Brain microvascular endothelial cell (primary cell): ENCODE data around the gene ST3GAL3.
A peak's percentile ranks its signal among the peaks of the same experiment; 100 is the strongest.

Source experiments
- DNase-seq: peaks from one replicate; pipeline ENCODE4 v3.0.0-alpha.2; 2020
- H3K27ac ChIP-seq: fragments of 250-450 bp; sonication (Bioruptor Pico); 2 replicates; pipeline ENCODE4 v1.5.1; 2020; ENCODE audit warnings: mild to moderate bottlenecking, moderate library complexity
- H3K27me3 ChIP-seq: fragments of 250-450 bp; sonication (Bioruptor Pico); replicated peaks from 2 replicates; pipeline ENCODE4 v1.5.1; 2020; ENCODE audit warnings: mild to moderate bottlenecking
- H3K36me3 ChIP-seq: fragments of 250-450 bp; sonication (Bioruptor Pico); replicated peaks from 2 replicates; pipeline ENCODE4 v1.5.1; 2020; ENCODE audit warnings: mild to moderate bottlenecking
- H3K4me3 ChIP-seq: 2 replicates; pipeline ENCODE4 v1.5.1; 2011; ENCODE audit warnings: low read depth, mild to moderate bottlenecking, control low read depth, low read length, moderate library complexity
- CTCF ChIP-seq: IDR thresholded peaks from 2 replicates; pipeline ENCODE4 v1.5.1; 2011; ENCODE audit warnings: low read depth, mild to moderate bottlenecking, moderate library complexity, low read length, control low read depth, inconsistent platforms; ENCODE audit errors: missing control alignments
- in situ Hi-C: cut with HindIII; loops from 2 replicates; pipeline ENCODE4 v1.10.0; 2017; ENCODE audit warnings: low sequenced_read_pairs, low pct_ligation_motif_present

The ST3GAL3 gene

GRCh38 chr1:43668956-43669355, 38.4 kb upstream of the ST3GAL3 start:
- in situ Hi-C loops = no loop called here
- TF ChIP-seq CTCF = no peak
- DNase-seq = peak; percentile 27
- Histone ChIP-seq H3K36me3 (peaks cover 90% of the 10 kb centered on the region), H3K27me3 (no peaks in the 10 kb centered on the region), H3K27ac (peak overlapping the region; percentile 21), H3K4me3 (no peak overlapping the region)

- TF ChIP-seq CTCF = no peak
- DNase-seq = no peak
- Histone ChIP-seq H3K4me3 (no peak overlapping the region), H3K27ac (no peak overlapping the region), H3K27me3 (no peaks in the 10 kb centered on the region), H3K36me3 (peaks cover 86% of the 10 kb centered on the region)
- in situ Hi-C loops = no loop called here
Observed at GRCh38 chr1:43669878-43670277, 37.5 kb upstream of the ST3GAL3 start.

- H3K27ac ChIP-seq = no peak overlapping the region
- no peaks in the 10 kb centered on the region for H3K27me3 ChIP-seq
- H3K4me3 ChIP-seq = no peak overlapping the region
- H3K36me3 ChIP-seq = peaks cover 87% of the 10 kb centered on the region
- DNase-seq = no peak
- in situ Hi-C loops = no loop called here
- TF ChIP-seq CTCF = no peak
Observed at GRCh38 chr1:43671193-43671592, 36.1 kb upstream of the ST3GAL3 start.

- H3K4me3 ChIP-seq = no peak overlapping the region
- TF ChIP-seq CTCF = no peak
Observed at GRCh38 chr1:43671626-43672330, 35.6 kb upstream of the ST3GAL3 start.

GRCh38 chr1:43673261-43673660, 34.1 kb upstream of the ST3GAL3 start:
- H3K27ac ChIP-seq = no peak overlapping the region
- H3K36me3 ChIP-seq = peaks cover 71% of the 10 kb centered on the region
- no peak overlapping the region for H3K4me3 ChIP-seq
- in situ Hi-C loops = no loop called here
- TF ChIP-seq CTCF = no peak
- no peaks in the 10 kb centered on the region for H3K27me3 ChIP-seq
- DNase-seq = no peak

More at GRCh38 chr1:43671626-43672330, 35.6 kb upstream of the ST3GAL3 start:
- Histone ChIP-seq H3K27me3 (no peaks in the 10 kb centered on the region), H3K27ac (peak overlapping the region; percentile 39), H3K36me3 (peaks cover 84% of the 10 kb centered on the region)
- peak; percentile 72 for DNase-seq
- in situ Hi-C loops = no loop called here

GRCh38 chr1:43678940-43679339, 28.4 kb upstream of the ST3GAL3 start:
- Histone ChIP-seq H3K27ac (no peak overlapping the region), H3K27me3 (no peaks in the 10 kb centered on the region), H3K36me3 (peaks cover 67% of the 10 kb centered on the region), H3K4me3 (no peak overlapping the region)
- TF ChIP-seq CTCF = no peak
- in situ Hi-C loops = no loop called here
- no peak for DNase-seq
